Bronchial epithelial cell (primary cell): ENCODE data around the gene SLC15A2. TPM values are rescaled to one million over a fixed set of nuclear protein-coding genes. Genes with fewer than 3 reads are reported as not detected.

Source experiments
- DNase-seq: peaks from one replicate; pipeline ENCODE4 v3.0.0-alpha.2; 2010; ENCODE audit warnings: low read depth
- FAIRE-seq: peaks from 2 replicates; lab custom pipeline; 2011; peaks lifted over from hg19 to GRCh38; lab: Jason Lieb, UNC
- H3K27me3 ChIP-seq: 2 replicates; pipeline ENCODE4 v1.5.1; 2011; ENCODE audit warnings: low read length; ENCODE audit not compliant: control insufficient read depth, insufficient read depth
- H3K36me3 ChIP-seq: 2 replicates; pipeline ENCODE4 v1.5.1; 2011; ENCODE audit warnings: low read length; ENCODE audit not compliant: control insufficient read depth, insufficient read depth
- H3K4me3 ChIP-seq: 2 replicates; pipeline ENCODE4 v1.5.1; 2011; ENCODE audit warnings: mild to moderate bottlenecking, low read depth, low read length, control low read depth
- CTCF ChIP-seq: IDR thresholded peaks from 2 replicates; pipeline ENCODE4 v1.5.1; 2011; ENCODE audit warnings: mild to moderate bottlenecking, moderate library complexity, low read length, control low read depth, inconsistent platforms; ENCODE audit not compliant: insufficient read depth, severe bottlenecking
- total RNA-seq: library from RNA; depleted of rRNA; stranded (reverse); fragments of >200 nt; gene quantifications from 2 replicates; pipeline ENCODE4 v1.2.1, GENCODE V29; 2014

The SLC15A2 gene
- total RNA-seq, 1 donor from 2014 or later, result 2.6 TPM

- Histone ChIP-seq H3K36me3 (no peaks in the 10 kb centered on the region), H3K4me3 (no peak overlapping the region), H3K27me3 (no peaks in the 10 kb centered on the region)
- FAIRE-seq (no peak), DNase-seq (no peak)
- TF ChIP-seq CTCF, result no peak
Observed at GRCh38 chr3:121863801-121864200, 30.4 kb upstream of the SLC15A2 start.

DNA sequence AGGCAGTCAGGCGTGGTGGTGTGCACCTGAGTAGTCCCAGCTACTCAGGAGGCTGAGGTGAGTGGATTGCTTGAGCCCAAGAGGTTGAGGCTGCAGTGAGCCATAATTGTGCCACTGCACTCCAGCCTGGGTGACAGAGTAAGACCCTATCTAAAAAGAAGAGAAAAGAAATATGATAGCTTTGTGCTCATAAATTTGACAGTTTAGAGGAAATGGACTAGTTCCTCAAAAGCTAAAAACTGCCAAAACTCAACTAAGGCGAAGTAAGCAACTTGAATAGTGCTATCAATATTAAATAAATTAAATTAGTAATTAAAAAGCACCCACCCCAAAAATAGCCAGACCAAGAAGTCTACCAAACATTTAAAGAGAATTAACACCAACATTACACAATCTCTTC, 24.5 kb upstream of the SLC15A2 start:
- DNase-seq (no peak), FAIRE-seq (no peak)
- TF ChIP-seq CTCF, result no peak
- H3K36me3 ChIP-seq, result no peaks in the 10 kb centered on the region
- H3K4me3 ChIP-seq, result no peak overlapping the region
- H3K27me3 ChIP-seq, result no peaks in the 10 kb centered on the region

- Histone ChIP-seq H3K4me3 (no peak overlapping the region), H3K27me3 (no peaks in the 10 kb centered on the region), H3K36me3 (no peaks in the 10 kb centered on the region)
- DNase-seq (peak; percentile 42), FAIRE-seq (no peak)
- TF ChIP-seq CTCF, result no peak
Observed at GRCh38 chr3:121870717-121871116, 23.5 kb upstream of the SLC15A2 start.

DNA sequence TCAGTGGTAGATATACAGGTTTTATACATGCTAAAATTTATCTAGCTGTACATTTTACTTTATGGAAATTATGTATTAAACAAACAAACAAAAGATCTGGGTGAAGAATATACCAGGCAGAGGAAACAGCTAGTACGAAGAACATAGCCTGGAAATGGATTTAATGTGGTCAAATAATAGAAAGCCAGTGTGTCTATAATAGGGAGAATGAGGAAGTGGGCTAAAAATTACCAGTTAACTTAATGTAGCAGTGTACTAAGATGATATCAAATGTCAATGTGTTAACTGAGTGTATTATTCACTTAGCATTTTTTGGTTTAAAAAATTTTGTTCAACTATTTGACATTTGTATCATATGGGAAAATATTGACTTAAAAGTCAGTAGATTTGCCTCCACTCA, 22.8 kb upstream of the SLC15A2 start:
- H3K4me3 ChIP-seq, result no peak overlapping the region
- FAIRE-seq (no peak), DNase-seq (no peak)
- TF ChIP-seq CTCF, result no peak
- H3K27me3 ChIP-seq, result no peaks in the 10 kb centered on the region
- H3K36me3 ChIP-seq, result no peaks in the 10 kb centered on the region

- TF ChIP-seq CTCF, result no peak
- no peaks in the 10 kb centered on the region for H3K36me3 ChIP-seq
- H3K27me3 ChIP-seq, result no peaks in the 10 kb centered on the region
- DNase-seq (no peak), FAIRE-seq (no peak)
- no peak overlapping the region for H3K4me3 ChIP-seq
Observed at GRCh38 chr3:121878411-121878810, 15.8 kb upstream of the SLC15A2 start.

DNA sequence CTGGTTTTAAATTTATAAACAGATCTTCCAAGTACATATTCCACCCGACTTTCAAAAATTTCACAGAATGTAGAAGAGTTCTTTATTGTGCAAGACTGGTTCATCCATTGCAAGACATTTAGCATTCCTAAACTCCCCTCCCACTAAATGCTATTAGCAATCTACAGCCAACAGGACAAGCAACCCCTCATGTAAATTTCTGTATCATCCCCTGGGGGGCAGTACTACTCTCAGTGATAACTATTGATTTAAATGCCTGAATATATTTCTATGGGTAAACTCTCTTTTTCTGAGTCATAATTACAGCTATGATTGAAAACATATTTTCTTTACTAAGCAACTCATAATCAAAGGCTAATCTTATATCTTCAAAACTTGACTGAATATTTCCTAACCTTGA, 10.7 kb upstream of the SLC15A2 start:
- FAIRE-seq, result no peak
- H3K4me3 ChIP-seq, result no peak overlapping the region
- H3K36me3 ChIP-seq, result no peaks in the 10 kb centered on the region
- TF ChIP-seq CTCF, result peak; percentile 34
- peak; percentile 77 for DNase-seq
- no peaks in the 10 kb centered on the region for H3K27me3 ChIP-seq
